ENCODE measurements around the gene C5orf63.

- no peak for TF ChIP-seq POLR2A (IDR thresholded peaks at IDR 0.05; ENCODE audit: low read depth, low read length)
- no peak for TF ChIP-seq TAF1 (IDR thresholded peaks at IDR 0.05; ENCODE audit: low read depth, low read length)
- TF ChIP-seq SPI1 (IDR thresholded peaks at IDR 0.05; ENCODE audit: low read depth, low read length), result no peak
- TF ChIP-seq POLR2AphosphoS5 (IDR thresholded peaks at IDR 0.05; ENCODE audit: low read depth, low read length), result no peak
Measured at GRCh38 chr5:127007522-127007921, 65.8 kb downstream of the C5orf63 start.

Measured in GM12891 (cell line).